Muscle layer of colon (tissue), 2 donors: Measurements from ENCODE around the gene MAPK4.
"Not testable (repeated sequence)": the region's sequence is repeated elsewhere in the genome, so short reads cannot be mapped to it uniquely, and the experiment has no call there.

Experiments used
- H3K27ac ChIP-seq: one replicate; pipeline ENCODE4 v1.7.0; 2013; ENCODE audit warnings: low read depth, mild to moderate bottlenecking, low read length, moderate library complexity
- H3K27me3 ChIP-seq, 2 donors: one replicate each; pipeline ENCODE4 v1.7.0; 2013; ENCODE audit warnings: low read length in 2 of 2, mild to moderate bottlenecking in 2 of 2; ENCODE audit not compliant: insufficient read depth in 2 of 2, control insufficient read depth in 1 of 2
- H3K36me3 ChIP-seq: one replicate; pipeline ENCODE4 v1.7.0; 2013; ENCODE audit warnings: mild to moderate bottlenecking, low read length; ENCODE audit not compliant: insufficient read depth
- H3K4me1 ChIP-seq: one replicate; pipeline ENCODE4 v1.7.0; 2013; ENCODE audit warnings: mild to moderate bottlenecking, low read length; ENCODE audit not compliant: insufficient read depth
- H3K4me3 ChIP-seq, 2 donors: one replicate each; pipeline ENCODE4 v1.7.0; 2013; ENCODE audit warnings: low read length in 2 of 2, low read depth in 1 of 2, mild to moderate bottlenecking in 1 of 2, moderate library complexity in 1 of 2
- H3K9ac ChIP-seq: one replicate; pipeline ENCODE4 v1.7.0; 2013; ENCODE audit warnings: low read length
- H3K9me3 ChIP-seq: one replicate; pipeline ENCODE4 v1.7.0; 2013; ENCODE audit warnings: mild to moderate bottlenecking, low read length
- donor health status: abdominal sarcoma.
- donor health status: Adenocarcinoma of cecum.

MAPK4 gene

DNA sequence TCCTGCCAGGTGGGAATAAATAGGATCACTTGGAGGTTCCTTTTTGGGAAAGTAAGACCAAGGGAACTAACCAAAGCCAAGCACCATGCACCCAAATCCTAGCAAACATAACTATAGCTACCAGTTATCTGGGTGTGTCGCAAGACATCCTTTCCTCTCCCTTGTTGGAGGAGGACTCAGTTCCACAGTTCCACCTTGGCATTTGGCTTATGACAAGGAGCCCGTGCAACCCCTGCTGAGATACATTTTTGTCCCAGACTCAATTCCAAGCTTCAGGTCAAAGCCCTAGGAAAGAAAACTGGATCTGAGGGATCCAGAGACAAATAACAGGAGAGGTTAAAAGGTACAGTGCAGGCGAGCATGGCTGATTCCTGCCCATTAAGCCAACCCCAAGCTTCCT, 219.1 kb downstream of the MAPK4 start:
- H3K4me1 ChIP-seq, H3K4me3 ChIP-seq, H3K27me3 ChIP-seq, H3K36me3 ChIP-seq, H3K9me3 ChIP-seq, H3K9ac ChIP-seq, H3K27ac ChIP-seq: not testable (repeated sequence)
